ENCODE results near the gene AGMO. TPM values are rescaled to one million over a fixed set of nuclear protein-coding genes. Genes with fewer than 3 reads are reported as not detected.

AGMO gene
- total and polyA plus RNA-seq, 2 experiments from 2014 or later = 6.5 to 7.3 TPM

GRCh38 chr7:15546272-15546792 lies 15.5 kb downstream of the AGMO start:
- H3K27me3 ChIP-seq = no peaks in the 10 kb centered on the region
- no peaks in the 10 kb centered on the region for H3K36me3 ChIP-seq (replicated peaks; ENCODE audit: insufficient read depth, low read depth)
- no peak overlapping the region for H2AFZ ChIP-seq
- H3K79me2 ChIP-seq = no peaks in the 10 kb centered on the region
- no peaks in the 10 kb centered on the region for H3K9me2 ChIP-seq (replicated peaks; ENCODE audit: insufficient read depth)
- H3K4me2 ChIP-seq = no peak overlapping the region
- TF ChIP-seq, protein P1, sequence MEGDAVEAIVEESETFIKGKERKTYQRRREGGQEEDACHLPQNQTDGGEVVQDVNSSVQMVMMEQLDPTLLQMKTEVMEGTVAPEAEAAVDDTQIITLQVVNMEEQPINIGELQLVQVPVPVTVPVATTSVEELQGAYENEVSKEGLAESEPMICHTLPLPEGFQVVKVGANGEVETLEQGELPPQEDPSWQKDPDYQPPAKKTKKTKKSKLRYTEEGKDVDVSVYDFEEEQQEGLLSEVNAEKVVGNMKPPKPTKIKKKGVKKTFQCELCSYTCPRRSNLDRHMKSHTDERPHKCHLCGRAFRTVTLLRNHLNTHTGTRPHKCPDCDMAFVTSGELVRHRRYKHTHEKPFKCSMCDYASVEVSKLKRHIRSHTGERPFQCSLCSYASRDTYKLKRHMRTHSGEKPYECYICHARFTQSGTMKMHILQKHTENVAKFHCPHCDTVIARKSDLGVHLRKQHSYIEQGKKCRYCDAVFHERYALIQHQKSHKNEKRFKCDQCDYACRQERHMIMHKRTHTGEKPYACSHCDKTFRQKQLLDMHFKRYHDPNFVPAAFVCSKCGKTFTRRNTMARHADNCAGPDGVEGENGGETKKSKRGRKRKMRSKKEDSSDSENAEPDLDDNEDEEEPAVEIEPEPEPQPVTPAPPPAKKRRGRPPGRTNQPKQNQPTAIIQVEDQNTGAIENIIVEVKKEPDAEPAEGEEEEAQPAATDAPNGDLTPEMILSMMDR (IDR thresholded peaks at IDR 0.05; ENCODE audit: poor library complexity) = no peak
- TF ChIP-seq EZH2phosphoT487 (IDR thresholded peaks at IDR 0.05; ENCODE audit: low read depth, severe bottlenecking, unreplicated experiment) (no peak), EZH2 (IDR thresholded peaks at IDR 0.05; ENCODE audit: borderline replicate concordance) (no peak)
- no peak for DNase-seq (ENCODE audit: low spot score)
- H4K20me1 ChIP-seq (ENCODE audit: insufficient read depth, poor library complexity, severe bottlenecking) = no peaks in the 10 kb centered on the region
- H3K4me1 ChIP-seq (ENCODE audit: insufficient read depth) = no peaks in the 10 kb centered on the region
- WGBS (ENCODE audit: low lambda C conversion rate, missing lambda C conversion rate) = 98% methylated on average over 2 of the region's 2 CpGs
- no peaks in the 10 kb centered on the region for H3K9me3 ChIP-seq (ENCODE audit: low read depth)
- no peak overlapping the region for H3K27ac ChIP-seq
- no peak overlapping the region for H3K4me3 ChIP-seq

DNA sequence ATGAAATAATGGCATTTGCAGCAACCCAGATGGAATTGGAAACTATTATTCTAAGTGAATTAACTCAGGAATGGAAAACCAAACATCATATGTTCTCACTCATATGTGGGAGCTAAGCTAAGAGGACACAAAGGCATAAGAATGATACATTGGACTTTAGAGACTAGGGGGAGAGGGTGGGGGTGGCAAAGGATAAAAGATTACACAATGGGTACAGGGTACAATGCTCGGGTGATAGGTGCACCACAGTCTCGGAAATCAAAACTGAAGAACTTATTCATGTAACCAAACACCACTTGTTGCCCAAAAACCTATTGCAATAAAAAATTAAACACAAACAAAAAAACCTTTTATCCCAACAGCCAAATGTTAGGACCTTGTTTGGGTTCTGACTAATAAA lies 17.8 kb downstream of the AGMO start:
- Histone ChIP-seq H3K4me3 (no peak overlapping the region), H3K9me3 (ENCODE audit: low read depth) (peaks cover 5% of the 10 kb centered on the region), H3K36me3 (replicated peaks; ENCODE audit: insufficient read depth, low read depth) (no peaks in the 10 kb centered on the region), H4K20me1 (ENCODE audit: insufficient read depth, poor library complexity, severe bottlenecking) (no peaks in the 10 kb centered on the region), H3K27ac (no peak overlapping the region), H2AFZ (no peak overlapping the region), H3K27me3 (no peaks in the 10 kb centered on the region), H3K4me1 (ENCODE audit: insufficient read depth) (no peaks in the 10 kb centered on the region), H3K79me2 (no peaks in the 10 kb centered on the region), H3K4me2 (no peak overlapping the region), H3K9me2 (replicated peaks; ENCODE audit: insufficient read depth) (no peaks in the 10 kb centered on the region)
- TF ChIP-seq EZH2phosphoT487 (IDR thresholded peaks at IDR 0.05; ENCODE audit: low read depth, severe bottlenecking, unreplicated experiment) = no peak
- TF ChIP-seq, protein P1 (IDR thresholded peaks at IDR 0.05; ENCODE audit: poor library complexity) = no peak
- no peak for TF ChIP-seq EZH2 (IDR thresholded peaks at IDR 0.05; ENCODE audit: borderline replicate concordance)
- no peak for DNase-seq (ENCODE audit: low spot score)
- WGBS (ENCODE audit: low lambda C conversion rate, missing lambda C conversion rate) = 79% methylated on average over 2 of the region's 2 CpGs

DNA sequence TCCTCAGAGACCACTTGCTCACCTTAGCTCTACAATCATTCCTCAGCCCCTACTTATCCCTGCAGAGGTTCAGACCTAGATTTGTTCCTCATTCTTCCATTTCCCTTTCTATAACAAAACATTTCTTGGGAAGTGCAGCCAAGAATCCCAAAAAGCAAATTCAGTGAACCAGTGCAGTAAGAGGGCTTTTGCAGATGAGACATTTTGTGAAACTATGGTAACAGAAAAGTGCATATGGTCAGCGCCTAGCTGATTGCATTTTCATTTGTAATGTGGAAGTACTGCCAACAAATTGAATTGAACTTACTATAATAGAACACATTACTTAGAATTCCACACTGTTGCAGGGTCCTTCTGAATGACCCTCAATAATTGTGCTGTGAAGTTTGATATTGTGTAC lies 18.6 kb downstream of the AGMO start:
- 100% methylated on average over 1 of the region's 1 CpG for WGBS (ENCODE audit: low lambda C conversion rate, missing lambda C conversion rate)
- Histone ChIP-seq H3K27me3 (no peaks in the 10 kb centered on the region), H4K20me1 (ENCODE audit: insufficient read depth, poor library complexity, severe bottlenecking) (no peaks in the 10 kb centered on the region), H3K9me2 (replicated peaks; ENCODE audit: insufficient read depth) (no peaks in the 10 kb centered on the region), H3K4me2 (no peak overlapping the region), H3K36me3 (replicated peaks; ENCODE audit: insufficient read depth, low read depth) (no peaks in the 10 kb centered on the region), H3K4me1 (ENCODE audit: insufficient read depth) (no peaks in the 10 kb centered on the region), H3K4me3 (no peak overlapping the region), H3K27ac (no peak overlapping the region), H3K9me3 (ENCODE audit: low read depth) (peaks cover 6% of the 10 kb centered on the region), H2AFZ (no peak overlapping the region), H3K79me2 (no peaks in the 10 kb centered on the region)
- DNase-seq (ENCODE audit: low spot score) = no peak
- TF ChIP-seq, protein P1 (IDR thresholded peaks at IDR 0.05; ENCODE audit: poor library complexity) = no peak
- TF ChIP-seq EZH2phosphoT487 (IDR thresholded peaks at IDR 0.05; ENCODE audit: low read depth, severe bottlenecking, unreplicated experiment) (no peak), EZH2 (IDR thresholded peaks at IDR 0.05; ENCODE audit: borderline replicate concordance) (no peak)

GRCh38 chr7:15527648-15528047 lies 34.2 kb downstream of the AGMO start:
- no peak overlapping the region for H3K4me3 ChIP-seq
- H3K9me3 ChIP-seq (ENCODE audit: low read depth) = no peaks in the 10 kb centered on the region
- no peak overlapping the region for H3K27ac ChIP-seq
- no peaks in the 10 kb centered on the region for H3K27me3 ChIP-seq
- no peak overlapping the region for H3K4me2 ChIP-seq
- no peaks in the 10 kb centered on the region for H3K4me1 ChIP-seq (ENCODE audit: insufficient read depth)
- TF ChIP-seq EZH2 (IDR thresholded peaks at IDR 0.05; ENCODE audit: borderline replicate concordance) = no peak
- TF ChIP-seq EZH2phosphoT487 (IDR thresholded peaks at IDR 0.05; ENCODE audit: low read depth, severe bottlenecking, unreplicated experiment) = no peak
- TF ChIP-seq, protein P1 (IDR thresholded peaks at IDR 0.05; ENCODE audit: poor library complexity) = no peak
- no peaks in the 10 kb centered on the region for H3K9me2 ChIP-seq (replicated peaks; ENCODE audit: insufficient read depth)
- H4K20me1 ChIP-seq (ENCODE audit: insufficient read depth, poor library complexity, severe bottlenecking) = no peaks in the 10 kb centered on the region
- H3K36me3 ChIP-seq (replicated peaks; ENCODE audit: insufficient read depth, low read depth) = no peaks in the 10 kb centered on the region
- DNase-seq (ENCODE audit: low spot score) = no peak
- H3K79me2 ChIP-seq = no peaks in the 10 kb centered on the region
- no peak overlapping the region for H2AFZ ChIP-seq

All from hepatocyte (in vitro differentiated cells).